ENCODE data around the gene TUBB2A.
"Not testable (repeated sequence)": the region's sequence is repeated elsewhere in the genome, so short reads cannot be mapped to it uniquely, and the experiment has no call there.

DNA sequence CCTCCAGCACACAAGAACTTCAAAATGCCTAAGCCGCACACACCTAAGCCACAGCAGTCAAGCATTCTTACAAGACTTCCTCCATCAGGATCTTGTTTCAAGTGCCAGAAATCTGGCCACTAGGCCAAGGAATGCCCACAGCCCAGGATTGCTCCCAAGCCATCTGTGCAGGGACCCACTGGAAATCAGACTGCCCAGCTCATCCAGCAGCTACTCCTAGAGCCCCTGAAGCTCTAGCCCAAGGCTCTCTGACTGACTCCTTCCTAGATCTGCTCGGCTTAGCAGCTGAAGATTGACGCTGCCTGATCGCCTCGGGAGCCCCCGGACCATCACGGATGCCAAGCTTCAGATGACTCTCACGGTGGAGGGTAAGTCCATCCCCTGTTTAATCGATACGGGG, 10.7 kb upstream of the TUBB2A start:
- TF ChIP-seq, protein P1, sequence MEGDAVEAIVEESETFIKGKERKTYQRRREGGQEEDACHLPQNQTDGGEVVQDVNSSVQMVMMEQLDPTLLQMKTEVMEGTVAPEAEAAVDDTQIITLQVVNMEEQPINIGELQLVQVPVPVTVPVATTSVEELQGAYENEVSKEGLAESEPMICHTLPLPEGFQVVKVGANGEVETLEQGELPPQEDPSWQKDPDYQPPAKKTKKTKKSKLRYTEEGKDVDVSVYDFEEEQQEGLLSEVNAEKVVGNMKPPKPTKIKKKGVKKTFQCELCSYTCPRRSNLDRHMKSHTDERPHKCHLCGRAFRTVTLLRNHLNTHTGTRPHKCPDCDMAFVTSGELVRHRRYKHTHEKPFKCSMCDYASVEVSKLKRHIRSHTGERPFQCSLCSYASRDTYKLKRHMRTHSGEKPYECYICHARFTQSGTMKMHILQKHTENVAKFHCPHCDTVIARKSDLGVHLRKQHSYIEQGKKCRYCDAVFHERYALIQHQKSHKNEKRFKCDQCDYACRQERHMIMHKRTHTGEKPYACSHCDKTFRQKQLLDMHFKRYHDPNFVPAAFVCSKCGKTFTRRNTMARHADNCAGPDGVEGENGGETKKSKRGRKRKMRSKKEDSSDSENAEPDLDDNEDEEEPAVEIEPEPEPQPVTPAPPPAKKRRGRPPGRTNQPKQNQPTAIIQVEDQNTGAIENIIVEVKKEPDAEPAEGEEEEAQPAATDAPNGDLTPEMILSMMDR (IDR thresholded peaks at IDR 0.05), result not testable (repeated sequence)
- not testable (repeated sequence) for TF ChIP-seq POLR2A (IDR thresholded peaks at IDR 0.05)

All from lower leg skin (tissue), 3 donors.